GM12878 (cell line): ENCODE results near the gene HLA-DQB1. TPM values are rescaled to one million over a fixed set of nuclear protein-coding genes. Genes with fewer than 3 reads are reported as not detected.

Source experiments
- BCL11A ChIP-seq: IDR thresholded peaks from 2 replicates; pipeline ENCODE4 v1.6.1; 2011; ENCODE audit warnings: low read depth, low read length
- EP300 ChIP-seq, 2 experiments: fragments of 150-350 bp in 1 of 2; IDR thresholded peaks; 2 replicates each; pipeline ENCODE4 v1.6.1; 2011 to 2012; ENCODE audit warnings: low read depth in 2 of 2, low read length in 2 of 2, borderline replicate concordance in 1 of 2, improper control_type of control experiment in 1 of 2, inconsistent platforms in 1 of 2; ENCODE audit not compliant: control insufficient read depth in 1 of 2
- MEF2A ChIP-seq: IDR thresholded peaks from 2 replicates; pipeline ENCODE4 v1.6.1; 2011; ENCODE audit warnings: low read depth, mild to moderate bottlenecking, low read length, moderate library complexity; ENCODE audit not compliant: insufficient read depth
- MTA3 ChIP-seq: IDR thresholded peaks from 2 replicates; pipeline ENCODE4 v1.6.1; 2012; ENCODE audit warnings: low read length, inconsistent platforms, borderline replicate concordance
- MYB ChIP-seq: fragments of 150-350 bp; IDR thresholded peaks from 2 replicates; pipeline ENCODE4 v1.6.1; 2014; ENCODE audit warnings: mild to moderate bottlenecking, low read depth, low read length, borderline replicate concordance
- NFYA ChIP-seq: IDR thresholded peaks from 2 replicates; pipeline ENCODE4 v1.6.1; 2011; ENCODE audit warnings: low read depth, mild to moderate bottlenecking, low read length, improper control_type of control experiment, borderline replicate concordance
- NFYB ChIP-seq: IDR thresholded peaks from 2 replicates; pipeline ENCODE4 v1.6.1; 2011; ENCODE audit warnings: low read depth, mild to moderate bottlenecking, low read length, improper control_type of control experiment, moderate library complexity; ENCODE audit not compliant: insufficient read depth
- NR2F1 ChIP-seq: fragments of 450-650 bp; conservative IDR thresholded peaks from 2 replicates; pipeline ENCODE4 v1.6.1; 2017; ENCODE audit warnings: mild to moderate bottlenecking
- POLR2A ChIP-seq: IDR thresholded peaks from 2 replicates; pipeline ENCODE4 v1.6.1; 2011; ENCODE audit warnings: low read depth, mild to moderate bottlenecking, low read length
- RBBP5 ChIP-seq: fragments of 200-600 bp; sonication (generic); conservative IDR thresholded peaks from 2 replicates; pipeline ENCODE4 v1.6.1; 2016
- RCOR1 ChIP-seq: conservative IDR thresholded peaks from 2 replicates; pipeline ENCODE4 v1.6.1; 2012; ENCODE audit warnings: low read depth, low read length, improper control_type of control experiment
- SMC3 ChIP-seq: IDR thresholded peaks from 2 replicates; pipeline ENCODE4 v1.6.1; 2011; ENCODE audit warnings: low read length, improper control_type of control experiment, borderline replicate concordance
- YBX1 ChIP-seq: fragments of 450-650 bp; IDR thresholded peaks from 2 replicates; pipeline ENCODE4 v1.6.1; 2016; ENCODE audit warnings: antibody characterized with exemption
- ZNF274 ChIP-seq: IDR thresholded peaks from one replicate; pipeline ENCODE4 v1.8.0; 2011; ENCODE audit not compliant: insufficient read length, insufficient read depth
- ZNF592 ChIP-seq: fragments of 450-650 bp; IDR thresholded peaks from 2 replicates; pipeline ENCODE4 v1.6.1; 2017; ENCODE audit warnings: mild to moderate bottlenecking, moderate library complexity
- polyA plus RNA-seq, 11 experiments: library from polyadenylated mRNA; depleted of rRNA in 4 of 11; unstranded in 6 of 11; stranded (reverse) in 5 of 11; fragments of >200 nt; fragmentation: Nextera tagmentation in 4 of 11; fragmentation: Illumina TruSeq in 1 of 11; extraction: Ambion mirVana in 4 of 11; extraction: Trizol in 1 of 11; gene quantifications; 1 replicate in 1 of 11; 2 replicates in 10 of 11; pipeline versions ENCODE4 v1.2.1 to v1.2.3, GENCODE V29; 2011 to 2016; ENCODE audit warnings: inconsistent platforms in 2 of 11, missing spikeins in 2 of 11, low read depth in 1 of 11
- total RNA-seq, 4 experiments: library from RNA; depleted of rRNA in 3 of 4; stranded (reverse); fragments of >200 nt in 3 of 4; fragmentation: Illumina TruSeq in 1 of 4; extraction: Trizol in 1 of 4; gene quantifications; 2 replicates each; pipeline versions ENCODE4 v1.2.1 to v1.2.3, GENCODE V29; 2013 to 2021
- TF ChIP-seq, protein P1 (sequence below): fragments of 450-650 bp; IDR thresholded peaks from 2 replicates; pipeline ENCODE4 v1.6.1; 2016; ENCODE audit warnings: mild to moderate bottlenecking, moderate library complexity, borderline replicate concordance
- TF ChIP-seq, protein P2 (sequence below): fragments of 450-650 bp; IDR thresholded peaks from 2 replicates; pipeline ENCODE4 v1.6.1; 2018; ENCODE audit warnings: borderline replicate concordance, mild to moderate bottlenecking; ENCODE audit not compliant: partially characterized antibody

HLA-DQB1 gene
- total and polyA plus RNA-seq, 10 of the 15 experiments (the other 5 are each of a cell fraction or from before 2014, with no cell fraction given) = 38.1 to 403 (median 91.4) TPM

DNA sequence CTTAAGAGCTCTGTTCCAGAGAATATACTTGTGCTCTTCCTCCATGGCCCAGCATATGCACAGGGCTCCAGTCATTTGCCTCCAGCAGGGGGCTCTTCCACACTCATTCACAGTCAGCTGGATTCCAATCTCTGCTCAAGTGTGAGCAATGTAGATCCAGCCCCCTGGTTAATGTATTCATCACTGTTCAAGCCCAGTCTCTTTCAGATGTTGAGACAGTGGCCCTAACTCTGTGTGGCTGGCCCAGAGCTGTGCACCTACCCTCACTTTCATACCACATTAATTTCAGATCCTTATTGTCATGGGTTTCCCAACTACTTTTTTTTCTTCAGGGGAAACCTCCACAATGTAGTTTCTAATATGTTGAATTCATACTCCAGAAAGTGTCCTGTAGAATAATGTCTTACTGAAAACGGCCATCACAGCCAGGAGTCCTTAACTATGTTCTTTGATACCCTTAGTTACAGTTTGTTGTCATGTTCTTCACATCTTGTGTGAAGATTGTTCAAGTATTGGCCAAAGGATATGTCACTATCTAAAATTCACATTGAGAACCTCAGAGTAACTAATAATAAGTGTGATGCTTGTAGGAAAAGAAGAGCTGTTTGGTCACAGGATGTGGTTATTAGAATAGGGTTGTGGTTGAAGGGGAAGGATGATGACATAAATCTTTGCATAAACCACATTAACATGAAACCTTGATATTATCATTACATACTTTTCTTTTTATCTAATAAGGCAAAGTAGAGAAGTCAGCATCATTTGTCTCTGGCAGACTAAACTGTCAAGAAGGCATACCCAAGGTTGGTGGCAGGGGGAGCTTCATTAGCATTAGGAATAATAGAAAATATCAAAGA is 43.7 kb downstream of the HLA-DQB1 start (continued):
- TF ChIP-seq, protein P1, sequence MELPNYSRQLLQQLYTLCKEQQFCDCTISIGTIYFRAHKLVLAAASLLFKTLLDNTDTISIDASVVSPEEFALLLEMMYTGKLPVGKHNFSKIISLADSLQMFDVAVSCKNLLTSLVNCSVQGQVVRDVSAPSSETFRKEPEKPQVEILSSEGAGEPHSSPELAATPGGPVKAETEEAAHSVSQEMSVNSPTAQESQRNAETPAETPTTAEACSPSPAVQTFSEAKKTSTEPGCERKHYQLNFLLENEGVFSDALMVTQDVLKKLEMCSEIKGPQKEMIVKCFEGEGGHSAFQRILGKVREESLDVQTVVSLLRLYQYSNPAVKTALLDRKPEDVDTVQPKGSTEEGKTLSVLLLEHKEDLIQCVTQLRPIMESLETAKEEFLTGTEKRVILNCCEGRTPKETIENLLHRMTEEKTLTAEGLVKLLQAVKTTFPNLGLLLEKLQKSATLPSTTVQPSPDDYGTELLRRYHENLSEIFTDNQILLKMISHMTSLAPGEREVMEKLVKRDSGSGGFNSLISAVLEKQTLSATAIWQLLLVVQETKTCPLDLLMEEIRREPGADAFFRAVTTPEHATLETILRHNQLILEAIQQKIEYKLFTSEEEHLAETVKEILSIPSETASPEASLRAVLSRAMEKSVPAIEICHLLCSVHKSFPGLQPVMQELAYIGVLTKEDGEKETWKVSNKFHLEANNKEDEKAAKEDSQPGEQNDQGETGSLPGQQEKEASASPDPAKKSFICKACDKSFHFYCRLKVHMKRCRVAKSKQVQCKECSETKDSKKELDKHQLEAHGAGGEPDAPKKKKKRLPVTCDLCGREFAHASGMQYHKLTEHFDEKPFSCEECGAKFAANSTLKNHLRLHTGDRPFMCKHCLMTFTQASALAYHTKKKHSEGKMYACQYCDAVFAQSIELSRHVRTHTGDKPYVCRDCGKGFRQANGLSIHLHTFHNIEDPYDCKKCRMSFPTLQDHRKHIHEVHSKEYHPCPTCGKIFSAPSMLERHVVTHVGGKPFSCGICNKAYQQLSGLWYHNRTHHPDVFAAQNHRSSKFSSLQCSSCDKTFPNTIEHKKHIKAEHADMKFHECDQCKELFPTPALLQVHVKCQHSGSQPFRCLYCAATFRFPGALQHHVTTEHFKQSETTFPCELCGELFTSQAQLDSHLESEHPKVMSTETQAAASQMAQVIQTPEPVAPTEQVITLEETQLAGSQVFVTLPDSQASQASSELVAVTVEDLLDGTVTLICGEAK = peak; percentile 66; the same call in 1 of the 2 replicates
- TF ChIP-seq NFYA = no peak
- no peak for TF ChIP-seq YBX1
- peak in 1 of 2 experiments; percentile 96 for TF ChIP-seq EP300 (IDR thresholded peaks at IDR 0.05; ENCODE audit: borderline replicate concordance in 1 of 2, control insufficient read depth in 1 of 2, low read depth in 2 of 2, low read length in 2 of 2)
- TF ChIP-seq NFYB = peak; percentile 55; the same call in 1 of the 2 replicates
- peak; percentile 45; the same call in 1 of the 2 replicates for TF ChIP-seq SMC3
- peak; percentile 15; the same call in 1 of the 2 replicates for TF ChIP-seq ZNF592
- TF ChIP-seq MYB = no peak
- TF ChIP-seq ZNF274 = no peak
- peak; percentile 86; the same call in 1 of the 2 replicates for TF ChIP-seq MTA3
- TF ChIP-seq, protein P2, sequence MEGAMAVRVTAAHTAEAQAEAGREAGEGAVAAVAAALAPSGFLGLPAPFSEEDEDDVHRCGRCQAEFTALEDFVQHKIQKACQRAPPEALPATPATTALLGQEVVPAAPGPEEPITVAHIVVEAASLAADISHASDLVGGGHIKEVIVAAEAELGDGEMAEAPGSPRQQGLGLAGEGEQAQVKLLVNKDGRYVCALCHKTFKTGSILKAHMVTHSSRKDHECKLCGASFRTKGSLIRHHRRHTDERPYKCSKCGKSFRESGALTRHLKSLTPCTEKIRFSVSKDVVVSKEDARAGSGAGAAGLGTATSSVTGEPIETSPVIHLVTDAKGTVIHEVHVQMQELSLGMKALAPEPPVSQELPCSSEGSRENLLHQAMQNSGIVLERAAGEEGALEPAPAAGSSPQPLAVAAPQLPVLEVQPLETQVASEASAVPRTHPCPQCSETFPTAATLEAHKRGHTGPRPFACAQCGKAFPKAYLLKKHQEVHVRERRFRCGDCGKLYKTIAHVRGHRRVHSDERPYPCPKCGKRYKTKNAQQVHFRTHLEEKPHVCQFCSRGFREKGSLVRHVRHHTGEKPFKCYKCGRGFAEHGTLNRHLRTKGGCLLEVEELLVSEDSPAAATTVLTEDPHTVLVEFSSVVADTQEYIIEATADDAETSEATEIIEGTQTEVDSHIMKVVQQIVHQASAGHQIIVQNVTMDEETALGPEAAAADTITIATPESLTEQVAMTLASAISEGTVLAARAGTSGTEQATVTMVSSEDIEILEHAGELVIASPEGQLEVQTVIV = no peak
- TF ChIP-seq NR2F1 = peak; percentile 45; the same call in 1 of the 2 replicates
- TF ChIP-seq POLR2A = peak; percentile 72
- no peak; the same call in 1 of the 2 replicates for TF ChIP-seq RBBP5
- TF ChIP-seq RCOR1 = no peak
- peak; percentile 48; the same call in 1 of the 2 replicates for TF ChIP-seq BCL11A
- peak; percentile 84 for TF ChIP-seq MEF2A
